Fibroblast of mammary gland (primary cell): ENCODE measurements around the gene ARHGAP32.

Experiments
- DNase-seq: peaks from one replicate; pipeline ENCODE4 v3.0.0-alpha.2; 2010; ENCODE audit warnings: low read depth
- H3K4me3 ChIP-seq: 2 replicates; pipeline ENCODE4 v1.5.1; 2011; ENCODE audit warnings: low read depth, mild to moderate bottlenecking, low read length, moderate library complexity; ENCODE audit not compliant: control insufficient read depth
- CTCF ChIP-seq: conservative IDR thresholded peaks from 2 replicates; pipeline ENCODE4 v1.5.1; 2011; ENCODE audit warnings: low read depth, low read length, inconsistent platforms; ENCODE audit not compliant: control insufficient read depth, insufficient read depth

The ARHGAP32 gene

GRCh38 chr11:128916037-128916572, 276.0 kb downstream of the ARHGAP32 start:
- no peak overlapping the region for H3K4me3 ChIP-seq
- no peak for TF ChIP-seq CTCF
- no peak for DNase-seq

- no peak for DNase-seq
- H3K4me3 ChIP-seq: no peak overlapping the region
- TF ChIP-seq CTCF: no peak
These were observed 277.0 kb downstream of the ARHGAP32 start for GRCh38 chr11:128915149-128915521.
